Activated T-helper 2 cell treated with anti-CD3 and anti-CD28 coated beads, Interferon-gamma antibody, Interleukin-2, Interleukin-4, amounts not matched to agents 10 μg/mL and 5 μg/mL and 100 μg/mL, durations not matched to agents 14 hours and 24 hours and 36 hours (primary cell): ENCODE measurements around the gene LRP11. TPM values are rescaled to one million over a fixed set of nuclear protein-coding genes. Genes with fewer than 3 reads are reported as not detected.
"Not testable (repeated sequence)": the region's sequence is repeated elsewhere in the genome, so short reads cannot be mapped to it uniquely, and the experiment has no call there.

Source experiments
- DNase-seq: peaks from one replicate; pipeline ENCODE4 v3.0.0; 2021; ENCODE audit warnings: low spot score
- H3K27ac Mint-ChIP-seq: one replicate; pipeline ENCODE4 v1.8.0; 2021; ENCODE audit warnings: mixed read lengths
- H3K27me3 Mint-ChIP-seq: one replicate; pipeline ENCODE4 v1.8.0; 2021; ENCODE audit warnings: low read depth, mixed read lengths
- H3K36me3 Mint-ChIP-seq: one replicate; pipeline ENCODE4 v1.8.0; 2021; ENCODE audit warnings: low read depth, mixed read lengths
- H3K4me1 Mint-ChIP-seq: one replicate; pipeline ENCODE4 v1.8.0; 2021; ENCODE audit warnings: low read depth, mixed read lengths
- H3K4me3 Mint-ChIP-seq: one replicate; pipeline ENCODE4 v1.8.0; 2021; ENCODE audit warnings: low read depth, mild to moderate bottlenecking, moderate library complexity, mixed read lengths
- H3K9me3 Mint-ChIP-seq: one replicate; pipeline ENCODE4 v1.8.0; 2021; ENCODE audit warnings: mixed read lengths
- intact Hi-C: fragments of 100-400 bp; cut with micrococcal nuclease; formaldehyde crosslinking; loops from one replicate; pipeline ENCODE4 v1.15.1; 2023
- total RNA-seq: library from RNA; stranded (reverse); gene quantifications from 2 replicates; pipeline ENCODE4 v1.2.3, GENCODE V29; 2022

The LRP11 gene
- total RNA-seq, 1 donor from 2014 or later, result 4.3 TPM

GRCh38 chr6:149876241-149876933 lies 12.2 kb upstream of the LRP11 start:
- intact Hi-C loops, result no loop called here
- no peak for DNase-seq
- Mint-ChIP-seq H3K4me1 (no peaks in the 10 kb centered on the region), H3K36me3 (no peaks in the 10 kb centered on the region), H3K27me3 (peaks cover 38% of the 10 kb centered on the region), H3K4me3 (no peak overlapping the region), H3K27ac (no peak overlapping the region), H3K9me3 (no peaks in the 10 kb centered on the region)

GRCh38 chr6:149872233-149872632 lies 8.1 kb upstream of the LRP11 start:
- peaks cover 27% of the 10 kb centered on the region for H3K27me3 Mint-ChIP-seq
- H3K27ac Mint-ChIP-seq, result no peak overlapping the region
- intact Hi-C loops, result no loop called here
- no peaks in the 10 kb centered on the region for H3K4me1 Mint-ChIP-seq
- DNase-seq, result no peak
- H3K36me3 Mint-ChIP-seq, result no peaks in the 10 kb centered on the region
- no peaks in the 10 kb centered on the region for H3K9me3 Mint-ChIP-seq
- H3K4me3 Mint-ChIP-seq, result no peak overlapping the region

GRCh38 chr6:149871182-149871581 lies 7.0 kb upstream of the LRP11 start:
- no peaks in the 10 kb centered on the region for H3K36me3 Mint-ChIP-seq
- no peak overlapping the region for H3K27ac Mint-ChIP-seq
- H3K4me1 Mint-ChIP-seq, result no peaks in the 10 kb centered on the region
- intact Hi-C loops, result no loop called here
- DNase-seq, result no peak
- no peaks in the 10 kb centered on the region for H3K9me3 Mint-ChIP-seq
- H3K4me3 Mint-ChIP-seq, result no peak overlapping the region
- H3K27me3 Mint-ChIP-seq, result peaks cover 26% of the 10 kb centered on the region

GRCh38 chr6:149869275-149869892 lies 5.2 kb upstream of the LRP11 start:
- H3K4me3 Mint-ChIP-seq, result no peak overlapping the region
- no peak overlapping the region for H3K27ac Mint-ChIP-seq
- no peaks in the 10 kb centered on the region for H3K4me1 Mint-ChIP-seq
- no peak for DNase-seq
- intact Hi-C loops, result loop anchor here (10.0 kb wide), 1 partner anchor 305 kb away; the partner anchor contains the start of gene GINM1
- H3K27me3 Mint-ChIP-seq, result peaks cover 27% of the 10 kb centered on the region
- no peaks in the 10 kb centered on the region for H3K36me3 Mint-ChIP-seq
- H3K9me3 Mint-ChIP-seq, result no peaks in the 10 kb centered on the region

GRCh38 chr6:149867876-149868640 lies 3.9 kb upstream of the LRP11 start:
- intact Hi-C loops, result loop anchor here (10.0 kb wide), 1 partner anchor 303 kb away; the partner anchor contains the start of gene GINM1
- H3K4me3 Mint-ChIP-seq, result no peak overlapping the region
- H3K4me1 Mint-ChIP-seq, result peaks cover under 1% of the 10 kb centered on the region
- H3K27me3 Mint-ChIP-seq, result peaks cover 17% of the 10 kb centered on the region
- DNase-seq, result no peak
- H3K9me3 Mint-ChIP-seq, result no peaks in the 10 kb centered on the region
- H3K36me3 Mint-ChIP-seq, result no peaks in the 10 kb centered on the region
- no peak overlapping the region for H3K27ac Mint-ChIP-seq

- H3K36me3 Mint-ChIP-seq, result no peaks in the 10 kb centered on the region
- H3K9me3 Mint-ChIP-seq, result no peaks in the 10 kb centered on the region
- no peak overlapping the region for H3K27ac Mint-ChIP-seq
- intact Hi-C loops, result loop anchor here (1.0 to 10.0 kb wide), 5 partner anchors 25 to 300 kb away; partner anchors contain the start of genes GINM1 and RAET1G
- H3K27me3 Mint-ChIP-seq, result peaks cover 34% of the 10 kb centered on the region
- DNase-seq, result no peak
- peaks cover 5% of the 10 kb centered on the region for H3K4me1 Mint-ChIP-seq
- H3K4me3 Mint-ChIP-seq, result peak overlapping the region; percentile 43
These were observed 698 bp upstream of the LRP11 start for GRCh38 chr6:149864578-149865535.

- Mint-ChIP-seq H3K4me1 (peaks cover 5% of the 10 kb centered on the region), H3K9me3 (no peaks in the 10 kb centered on the region), H3K27me3 (peaks cover 36% of the 10 kb centered on the region), H3K27ac (peak overlapping the region; percentile 21), H3K36me3 (no peaks in the 10 kb centered on the region), H3K4me3 (peak overlapping the region; percentile 83)
- no peak for DNase-seq
- intact Hi-C loops, result loop anchor here (5.0 to 10.0 kb wide), 2 partner anchors 144 to 298 kb away; partner anchors contain the start of gene GINM1
These were observed 1.0 kb downstream of the LRP11 start for GRCh38 chr6:149862922-149863697.

- not testable (repeated sequence) for H3K36me3 Mint-ChIP-seq, H3K9me3 Mint-ChIP-seq, DNase-seq, H3K27ac Mint-ChIP-seq, H3K4me1 Mint-ChIP-seq
- intact Hi-C loops, result loop anchor here (5.0 to 10.0 kb wide), 2 partner anchors 145 to 298 kb away; partner anchors contain the start of gene GINM1
- peaks cover 34% of the 10 kb centered on the region for H3K27me3 Mint-ChIP-seq
- peak overlapping the region; percentile 53 for H3K4me3 Mint-ChIP-seq
These were observed 1.8 kb downstream of the LRP11 start for GRCh38 chr6:149862424-149862738.

- intact Hi-C loops, result loop anchor here (5.0 to 10.0 kb wide), 2 partner anchors 145 to 297 kb away; partner anchors contain the start of gene GINM1
- H3K9me3 Mint-ChIP-seq, result no peaks in the 10 kb centered on the region
- no peak overlapping the region for H3K27ac Mint-ChIP-seq
- peaks cover 34% of the 10 kb centered on the region for H3K27me3 Mint-ChIP-seq
- H3K36me3 Mint-ChIP-seq, result no peaks in the 10 kb centered on the region
- no peak for DNase-seq
- peaks cover 5% of the 10 kb centered on the region for H3K4me1 Mint-ChIP-seq
- H3K4me3 Mint-ChIP-seq, result peak overlapping the region; percentile 53
These were observed 2.3 kb downstream of the LRP11 start for GRCh38 chr6:149861603-149862423.

- H3K9me3 Mint-ChIP-seq, result no peaks in the 10 kb centered on the region
- H3K4me1 Mint-ChIP-seq, result peaks cover 5% of the 10 kb centered on the region
- intact Hi-C loops, result loop anchor here (5.0 to 10.0 kb wide), 2 partner anchors 146 to 296 kb away; partner anchors contain the start of gene GINM1
- H3K36me3 Mint-ChIP-seq, result no peaks in the 10 kb centered on the region
- peaks cover 36% of the 10 kb centered on the region for H3K27me3 Mint-ChIP-seq
- DNase-seq, result no peak
- no peak overlapping the region for H3K4me3 Mint-ChIP-seq
- no peak overlapping the region for H3K27ac Mint-ChIP-seq
These were observed 3.1 kb downstream of the LRP11 start for GRCh38 chr6:149860834-149861602.
